Activated CD8-positive, alpha-beta T cell treated with anti-CD3 and anti-CD28 coated beads, Interleukin-2, amount 10 ng/mL, durations not matched to agents 7 days and 5 days (primary cell): ENCODE measurements around the gene DAZ4. TPM values are rescaled to one million over a fixed set of nuclear protein-coding genes. Genes with fewer than 3 reads are reported as not detected.
"Not testable (repeated sequence)": the region's sequence is repeated elsewhere in the genome, so short reads cannot be mapped to it uniquely, and the experiment has no call there.

ENCODE experiments used
- ATAC-seq: fragments of 150-1000 bp; cut with Tn5 transposase; one replicate; pipeline ENCODE4 v1.10.0; 2021; ENCODE audit warnings: moderate library complexity
- CTCF ChIA-PET: fragments of 350-600 bp; sonication (Branson Sonifier 250); formaldehyde crosslinking; loops from one replicate; lab custom pipeline; 2021; ENCODE audit warnings: antibody characterized with exemption; lab: Charles Lee
- POLR2A ChIA-PET: fragments of 350-600 bp; sonication (Branson Sonifier 250); formaldehyde crosslinking; loops from one replicate; lab custom pipeline; 2021; ENCODE audit warnings: antibody characterized with exemption; lab: Charles Lee
- DNase-seq: peaks from one replicate; pipeline ENCODE4 v3.0.0-alpha.2; 2020
- H3K27ac Mint-ChIP-seq: one replicate; pipeline ENCODE4 v1.8.0; 2021; ENCODE audit warnings: mild to moderate bottlenecking, mixed read lengths
- H3K27me3 Mint-ChIP-seq: one replicate; pipeline ENCODE4 v1.8.0; 2021; ENCODE audit warnings: low read depth, mixed read lengths
- H3K36me3 Mint-ChIP-seq: one replicate; pipeline ENCODE4 v1.8.0; 2021; ENCODE audit warnings: low read depth, mixed read lengths
- H3K4me1 Mint-ChIP-seq: one replicate; pipeline ENCODE4 v1.8.0; 2021; ENCODE audit warnings: low read depth, mixed read lengths
- H3K4me3 Mint-ChIP-seq: one replicate; pipeline ENCODE4 v1.8.0; 2021; ENCODE audit warnings: mild to moderate bottlenecking, mixed read lengths
- H3K9me3 Mint-ChIP-seq: one replicate; pipeline ENCODE4 v1.8.0; 2022; ENCODE audit warnings: mixed read lengths; ENCODE audit not compliant: insufficient read depth
- total RNA-seq, 2 experiments: library from RNA; stranded (reverse); gene quantifications; one replicate each; pipeline ENCODE4 v1.2.3, GENCODE V29; 2021

Gene DAZ4, protein sequence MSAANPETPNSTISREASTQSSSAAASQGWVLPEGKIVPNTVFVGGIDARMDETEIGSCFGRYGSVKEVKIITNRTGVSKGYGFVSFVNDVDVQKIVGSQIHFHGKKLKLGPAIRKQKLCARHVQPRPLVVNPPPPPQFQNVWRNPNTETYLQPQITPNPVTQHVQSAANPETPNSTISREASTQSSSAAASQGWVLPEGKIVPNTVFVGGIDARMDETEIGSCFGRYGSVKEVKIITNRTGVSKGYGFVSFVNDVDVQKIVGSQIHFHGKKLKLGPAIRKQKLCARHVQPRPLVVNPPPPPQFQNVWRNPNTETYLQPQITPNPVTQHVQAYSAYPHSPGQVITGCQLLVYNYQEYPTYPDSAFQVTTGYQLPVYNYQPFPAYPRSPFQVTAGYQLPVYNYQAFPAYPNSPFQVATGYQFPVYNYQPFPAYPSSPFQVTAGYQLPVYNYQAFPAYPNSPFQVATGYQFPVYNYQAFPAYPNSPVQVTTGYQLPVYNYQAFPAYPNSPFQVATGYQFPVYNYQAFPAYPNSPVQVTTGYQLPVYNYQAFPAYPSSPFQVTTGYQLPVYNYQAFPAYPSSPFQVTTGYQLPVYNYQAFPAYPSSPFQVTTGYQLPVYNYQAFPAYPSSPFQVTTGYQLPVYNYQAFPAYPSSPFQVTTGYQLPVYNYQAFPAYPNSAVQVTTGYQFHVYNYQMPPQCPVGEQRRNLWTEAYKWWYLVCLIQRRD
- total RNA-seq = not detected

DNA sequence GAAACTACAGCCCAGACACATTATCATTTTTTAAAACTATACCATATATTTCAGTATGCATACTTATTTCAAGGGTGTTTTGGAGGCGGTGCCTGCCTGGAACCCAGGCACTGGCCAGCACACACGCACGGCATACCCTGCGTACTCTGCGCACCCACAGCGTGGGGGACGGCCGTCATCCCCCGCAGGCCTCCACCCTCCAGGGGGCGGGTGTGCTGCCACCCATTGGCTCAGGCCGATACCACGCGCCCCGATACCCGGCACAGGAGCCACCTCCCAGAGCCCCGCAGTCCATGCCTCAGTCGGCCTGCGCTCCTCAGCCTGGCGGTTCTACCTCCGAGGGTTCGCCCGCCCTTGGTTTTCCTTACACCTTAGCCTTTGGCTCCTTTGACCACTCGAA is at the start of gene DAZ4:
Gene DAZ4, plus strand, starts transcription at position 301 of the 400 bp plus-strand sequence. CDS start 208 bp downstream, outside the sequence.
- POLR2A ChIA-PET, H3K4me1 Mint-ChIP-seq, H3K27me3 Mint-ChIP-seq, H3K4me3 Mint-ChIP-seq, H3K9me3 Mint-ChIP-seq, H3K36me3 Mint-ChIP-seq, H3K27ac Mint-ChIP-seq, DNase-seq, CTCF ChIA-PET, ATAC-seq: not testable (repeated sequence)

GRCh38 chrY:24813293-24813692 is 20.4 kb upstream of the DAZ4 start, which contains the start of gene DAZ3:
Gene DAZ3, minus strand, starts transcription at chrY:24813393. Its CDS starts 208 bp downstream, at chrY:24813185.
- H3K4me1 Mint-ChIP-seq, POLR2A ChIA-PET, H3K9me3 Mint-ChIP-seq, DNase-seq, H3K4me3 Mint-ChIP-seq, ATAC-seq, H3K27ac Mint-ChIP-seq, CTCF ChIA-PET, H3K27me3 Mint-ChIP-seq, H3K36me3 Mint-ChIP-seq: not testable (repeated sequence)

GRCh38 chrY:24821836-24822235 is 11.9 kb upstream of the DAZ4 start:
- H3K4me1 Mint-ChIP-seq, H3K36me3 Mint-ChIP-seq, DNase-seq, H3K27ac Mint-ChIP-seq, POLR2A ChIA-PET, H3K9me3 Mint-ChIP-seq, H3K4me3 Mint-ChIP-seq, CTCF ChIA-PET, ATAC-seq, H3K27me3 Mint-ChIP-seq: not testable (repeated sequence)

- POLR2A ChIA-PET, H3K4me3 Mint-ChIP-seq, H3K27me3 Mint-ChIP-seq, ATAC-seq, H3K4me1 Mint-ChIP-seq, H3K36me3 Mint-ChIP-seq, CTCF ChIA-PET, DNase-seq, H3K27ac Mint-ChIP-seq, H3K9me3 Mint-ChIP-seq: not testable (repeated sequence)
Observed at GRCh38 chrY:24824184-24824879, 9.4 kb upstream of the DAZ4 start.

- H3K27ac Mint-ChIP-seq = not testable (repeated sequence)
Observed at GRCh38 chrY:24825069-24825468, 8.7 kb upstream of the DAZ4 start.

More at GRCh38 chrY:24825069-24825468, 8.7 kb upstream of the DAZ4 start:
- H3K27me3 Mint-ChIP-seq, ATAC-seq, H3K9me3 Mint-ChIP-seq, H3K36me3 Mint-ChIP-seq, H3K4me3 Mint-ChIP-seq, POLR2A ChIA-PET, H3K4me1 Mint-ChIP-seq, CTCF ChIA-PET, DNase-seq: not testable (repeated sequence)

Other genes with a start within 250 kb of the DAZ4 start
- gene BPY2B, start 215.9 kb upstream of the DAZ4 start, total RNA-seq = not detected
- gene DAZ3, start 20.5 kb upstream of the DAZ4 start, total RNA-seq = not detected
- not detected for gene BPY2C, start 218.2 kb downstream of the DAZ4 start, total RNA-seq